ENCODE results near the gene NAPEPLD.

GRCh38 chr7:103121641-103122040 is 27.3 kb downstream of the NAPEPLD start:
- TF ChIP-seq CTCF (IDR thresholded peaks at IDR 0.05) (no peak), POLR2A (IDR thresholded peaks at IDR 0.05) (no peak)

Data from Peyer's patch (tissue), 4 donors.